ENCODE data around the gene REEP6.
"Not testable (repeated sequence)": the region's sequence is repeated elsewhere in the genome, so short reads cannot be mapped to it uniquely, and the experiment has no call there.

Gene REEP6

DNA sequence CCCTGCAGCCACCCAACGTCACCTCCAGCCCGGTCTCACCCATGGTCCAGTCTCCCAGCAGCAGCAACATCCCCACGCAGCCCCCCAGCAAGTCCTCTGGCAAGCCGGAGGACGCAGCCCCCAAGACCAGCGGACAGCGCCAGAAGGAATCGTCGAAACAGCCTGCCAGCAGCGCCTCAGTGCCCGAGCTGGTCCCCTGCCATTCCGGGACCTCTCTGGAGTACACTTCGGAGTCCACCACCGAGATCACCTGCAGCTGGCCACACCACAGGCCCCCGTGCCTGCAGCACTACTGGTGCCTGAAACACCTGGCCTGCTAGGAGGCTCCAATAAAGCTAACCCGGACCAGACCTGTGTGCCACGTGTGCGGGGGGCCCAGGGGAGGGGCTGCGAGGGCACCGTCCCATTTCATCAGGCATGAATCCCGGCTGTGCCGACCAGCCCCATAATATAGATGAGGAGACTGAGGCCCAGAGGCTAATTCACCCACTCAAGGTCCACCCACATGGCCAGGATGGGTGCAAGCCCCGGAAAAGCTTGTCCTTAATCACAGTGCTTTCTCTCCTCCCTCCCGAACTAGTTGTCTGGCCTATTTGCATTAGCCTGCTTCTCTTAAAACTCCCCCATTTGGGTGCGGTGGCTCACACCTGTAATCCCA is 6.7 kb downstream of the REEP6 start:
- no peak for DNase-seq (ENCODE audit: low read depth)
- TF ChIP-seq, protein P1, sequence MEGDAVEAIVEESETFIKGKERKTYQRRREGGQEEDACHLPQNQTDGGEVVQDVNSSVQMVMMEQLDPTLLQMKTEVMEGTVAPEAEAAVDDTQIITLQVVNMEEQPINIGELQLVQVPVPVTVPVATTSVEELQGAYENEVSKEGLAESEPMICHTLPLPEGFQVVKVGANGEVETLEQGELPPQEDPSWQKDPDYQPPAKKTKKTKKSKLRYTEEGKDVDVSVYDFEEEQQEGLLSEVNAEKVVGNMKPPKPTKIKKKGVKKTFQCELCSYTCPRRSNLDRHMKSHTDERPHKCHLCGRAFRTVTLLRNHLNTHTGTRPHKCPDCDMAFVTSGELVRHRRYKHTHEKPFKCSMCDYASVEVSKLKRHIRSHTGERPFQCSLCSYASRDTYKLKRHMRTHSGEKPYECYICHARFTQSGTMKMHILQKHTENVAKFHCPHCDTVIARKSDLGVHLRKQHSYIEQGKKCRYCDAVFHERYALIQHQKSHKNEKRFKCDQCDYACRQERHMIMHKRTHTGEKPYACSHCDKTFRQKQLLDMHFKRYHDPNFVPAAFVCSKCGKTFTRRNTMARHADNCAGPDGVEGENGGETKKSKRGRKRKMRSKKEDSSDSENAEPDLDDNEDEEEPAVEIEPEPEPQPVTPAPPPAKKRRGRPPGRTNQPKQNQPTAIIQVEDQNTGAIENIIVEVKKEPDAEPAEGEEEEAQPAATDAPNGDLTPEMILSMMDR (IDR thresholded peaks at IDR 0.05; ENCODE audit: control insufficient read depth, insufficient read depth, low read depth, low read length, missing control alignments): no peak
- H3K4me3 ChIP-seq (ENCODE audit: control insufficient read depth, low read depth, low read length): no peak overlapping the region

DNA sequence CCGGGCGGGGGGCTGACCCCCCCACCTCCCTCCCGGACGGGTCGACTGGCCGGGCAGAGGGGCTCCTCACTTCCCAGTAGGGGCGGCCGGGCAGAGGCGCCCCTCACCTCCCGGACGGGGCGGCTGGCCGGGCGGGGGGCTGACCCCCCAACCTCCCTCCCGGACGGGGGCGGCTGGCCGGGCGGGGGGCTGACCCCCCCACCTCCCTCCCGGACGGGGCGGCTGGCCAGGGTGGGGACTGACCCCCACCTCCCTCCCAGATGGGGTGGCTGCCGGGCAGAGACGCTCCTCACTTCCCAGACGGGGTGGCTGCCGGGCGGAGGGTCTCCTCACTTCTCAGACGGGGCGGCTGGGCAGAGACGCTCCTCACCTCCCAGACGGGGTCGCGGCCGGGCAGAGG is 8.2 kb downstream of the REEP6 start:
- H3K4me3 ChIP-seq (ENCODE audit: control insufficient read depth, low read depth, low read length); DNase-seq (ENCODE audit: low read depth): not testable (repeated sequence)

DNA sequence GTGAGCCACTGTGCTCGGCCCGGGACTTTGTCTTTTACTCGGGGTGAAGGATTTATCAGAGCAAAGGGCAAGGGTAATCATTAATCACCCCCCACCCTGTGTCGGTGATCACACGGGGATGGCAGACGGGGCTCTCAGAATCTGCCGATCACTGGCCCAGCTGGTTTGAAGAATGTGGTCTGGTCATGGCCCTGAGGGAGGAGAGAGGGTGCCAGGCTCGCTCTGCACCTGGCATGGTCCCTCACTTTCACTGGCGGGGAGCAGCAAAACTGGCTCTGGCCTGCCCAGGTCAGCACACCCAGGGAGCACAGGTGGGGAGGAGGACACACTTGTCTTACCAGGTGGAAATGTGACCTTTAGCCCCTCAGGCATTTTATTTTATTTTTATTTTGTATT is 10.2 kb downstream of the REEP6 start:
- TF ChIP-seq, protein P1 (IDR thresholded peaks at IDR 0.05; ENCODE audit: control insufficient read depth, insufficient read depth, low read depth, low read length, missing control alignments): no peak
- no peak overlapping the region for H3K4me3 ChIP-seq (ENCODE audit: control insufficient read depth, low read depth, low read length)
- no peak for DNase-seq (ENCODE audit: low read depth)

DNA sequence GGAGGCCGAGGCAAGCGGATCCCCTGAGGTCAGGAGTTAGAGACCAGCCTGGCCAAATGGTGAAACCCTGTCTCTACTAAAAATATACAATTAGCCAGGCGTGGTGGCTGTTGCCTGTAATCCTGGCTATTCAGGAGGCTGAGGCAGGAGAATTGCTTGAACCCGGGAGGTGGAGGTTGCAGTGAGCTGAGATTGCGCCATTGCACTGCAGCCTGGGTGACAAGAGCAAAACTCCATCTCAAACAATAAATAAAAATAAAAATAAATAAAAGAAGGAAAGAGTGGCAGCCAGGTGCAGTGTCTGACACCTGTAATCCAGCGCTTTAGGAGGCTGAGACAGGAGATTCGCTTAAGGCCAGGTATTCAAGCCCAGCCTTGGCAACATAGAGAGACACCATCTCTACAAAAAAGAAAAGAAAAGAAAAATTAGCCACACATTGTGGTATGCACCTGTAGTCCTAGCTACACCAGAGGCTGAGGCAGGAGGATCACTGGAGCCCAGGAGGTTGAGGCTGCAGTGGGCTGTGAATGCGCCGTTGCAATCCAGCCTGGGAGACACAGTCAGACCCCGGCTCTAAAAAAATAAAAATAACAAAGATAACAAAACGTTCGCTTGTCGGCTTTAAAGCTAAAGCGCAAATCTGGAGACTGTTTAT is 11.6 kb downstream of the REEP6 start:
- TF ChIP-seq, protein P1 (IDR thresholded peaks at IDR 0.05; ENCODE audit: control insufficient read depth, insufficient read depth, low read depth, low read length, missing control alignments): no peak
- no peak for DNase-seq (ENCODE audit: low read depth)
- H3K4me3 ChIP-seq (ENCODE audit: control insufficient read depth, low read depth, low read length): no peak overlapping the region

DNA sequence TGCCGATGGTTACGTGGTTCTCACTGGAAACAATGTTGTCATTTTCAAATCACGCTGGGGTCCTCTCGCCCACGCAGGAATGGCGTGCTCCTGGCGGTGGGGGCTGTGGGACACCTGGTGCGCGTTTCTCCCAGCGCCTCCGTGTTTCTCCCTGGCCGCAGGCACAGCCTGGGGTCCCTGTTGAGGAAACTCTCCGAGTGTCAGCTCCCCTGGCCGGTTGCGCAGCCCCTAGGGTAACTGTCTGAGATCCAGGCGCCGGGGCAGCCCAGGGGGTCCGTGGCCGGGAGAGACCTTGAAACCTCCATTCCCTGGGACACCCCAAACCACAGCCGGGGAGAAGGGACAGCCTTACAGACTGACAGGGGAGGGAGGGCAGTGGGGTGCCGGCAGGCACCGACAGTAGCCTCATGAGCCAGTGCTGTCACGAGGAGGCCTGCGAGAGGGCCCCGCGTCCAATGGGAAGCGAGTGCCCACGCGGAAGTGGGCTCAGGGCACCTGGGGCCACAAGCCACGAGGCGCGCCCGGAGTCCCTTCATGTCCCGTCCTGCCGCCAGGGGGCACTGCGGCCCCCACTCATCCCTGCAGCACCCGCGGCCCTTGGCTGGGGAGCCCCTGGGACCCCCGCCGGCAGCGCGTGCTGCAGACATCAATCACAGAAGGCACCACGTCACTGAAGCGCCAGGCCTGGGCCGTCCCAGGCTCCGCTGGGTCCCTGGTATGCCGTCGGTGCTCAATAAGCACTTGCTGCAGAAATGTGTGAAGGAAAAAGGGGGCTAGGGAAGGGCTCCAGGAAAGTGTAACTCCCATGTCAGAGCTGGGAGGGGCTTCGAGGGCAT is 12.3 kb downstream of the REEP6 start:
- TF ChIP-seq, protein P1 (IDR thresholded peaks at IDR 0.05; ENCODE audit: control insufficient read depth, insufficient read depth, low read depth, low read length, missing control alignments): peak; percentile 65
- H3K4me3 ChIP-seq (ENCODE audit: control insufficient read depth, low read depth, low read length): no peak overlapping the region; the same call in 1 of the 2 replicates
- DNase-seq (ENCODE audit: low read depth): no peak

DNA sequence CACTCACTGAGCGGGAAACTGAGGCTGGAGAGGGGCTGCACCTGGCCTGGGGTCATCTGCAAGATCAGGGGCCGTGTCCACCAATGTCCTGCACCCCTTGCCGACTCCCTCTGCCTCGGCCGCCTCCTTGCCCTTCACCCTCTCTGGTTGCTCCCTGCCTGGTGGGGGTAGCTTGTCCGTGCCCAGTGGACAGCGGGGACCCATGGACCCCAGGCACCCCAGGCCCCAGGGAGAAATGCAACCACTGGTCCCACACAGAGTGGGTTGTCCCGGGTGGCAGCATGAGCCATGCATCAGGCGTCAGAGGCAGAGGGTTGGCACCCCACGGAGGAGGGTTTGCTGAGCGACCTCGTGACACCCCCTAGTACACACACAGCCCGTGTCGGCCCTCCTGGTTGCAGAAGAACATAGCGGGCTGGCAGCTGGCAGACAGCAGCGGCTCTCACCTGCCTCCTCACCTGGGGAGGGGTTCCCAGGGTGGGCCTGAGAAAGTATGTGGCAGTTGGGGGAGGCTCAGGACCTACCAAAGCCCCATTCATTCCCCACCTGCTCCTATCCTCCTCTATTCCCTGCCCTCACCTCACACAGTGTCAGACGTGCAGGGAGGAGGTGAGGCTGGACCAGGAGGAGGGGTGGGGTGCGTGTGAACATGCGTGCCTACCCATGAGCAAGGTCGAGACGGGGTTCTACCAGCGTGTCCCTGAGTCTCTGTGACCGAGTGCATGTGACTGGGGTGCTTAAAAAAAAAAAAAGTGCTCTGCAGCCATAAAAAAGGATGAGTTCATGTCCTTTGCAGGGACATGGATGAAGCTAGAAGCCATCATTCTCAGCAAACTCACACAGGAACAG is 13.2 kb downstream of the REEP6 start:
- H3K4me3 ChIP-seq (ENCODE audit: control insufficient read depth, low read depth, low read length): no peak overlapping the region
- no peak for DNase-seq (ENCODE audit: low read depth)
- TF ChIP-seq, protein P1 (IDR thresholded peaks at IDR 0.05; ENCODE audit: control insufficient read depth, insufficient read depth, low read depth, low read length, missing control alignments): no peak
